Glomerular endothelial cell (primary cell): Measurements from ENCODE around the gene KLK7. TPM values are rescaled to one million over a fixed set of nuclear protein-coding genes. Genes with fewer than 3 reads are reported as not detected.
"Not testable (repeated sequence)": the region's sequence is repeated elsewhere in the genome, so short reads cannot be mapped to it uniquely, and the experiment has no call there.

ENCODE experiments used
- DNase-seq: peaks from one replicate; pipeline ENCODE4 v3.0.0-alpha.2; 2011; ENCODE audit warnings: low read depth, low spot score; ENCODE audit errors: extremely low read depth
- total RNA-seq: library from RNA; depleted of rRNA; stranded (reverse); fragments of >200 nt; gene quantifications from 2 replicates; pipeline ENCODE4 v1.2.3, GENCODE V29; 2015

Gene KLK7
- total RNA-seq, 1 donor from 2014 or later = not detected

GRCh38 chr19:50978772-50979390 lies 4.8 kb downstream of the KLK7 start:
- DNase-seq = no peak

GRCh38 chr19:50977626-50978025 lies 6.1 kb downstream of the KLK7 start:
- DNase-seq = no peak

- no peak for DNase-seq
Measured at GRCh38 chr19:50975766-50976165, 8.0 kb downstream of the KLK7 start.

- no peak for DNase-seq
Measured at GRCh38 chr19:50974702-50975556, 8.8 kb downstream of the KLK7 start.

- DNase-seq = no peak
Measured at GRCh38 chr19:50972795-50973376, 10.8 kb downstream of the KLK7 start.

GRCh38 chr19:50969810-50970209 lies 13.9 kb downstream of the KLK7 start:
- not testable (repeated sequence) for DNase-seq

GRCh38 chr19:50969413-50969760 lies 14.3 kb downstream of the KLK7 start, which contains the start of gene KLK6:
Gene KLK6, minus strand, starts transcription at chr19:50969591. Its CDS starts 1,487 bp downstream, at chr19:50968104.
- no peak for DNase-seq

GRCh38 chr19:50968716-50969412 lies 14.9 kb downstream of the KLK7 start:
- DNase-seq = no peak

- DNase-seq = no peak
Measured at GRCh38 chr19:50967929-50968715, 15.6 kb downstream of the KLK7 start.

- DNase-seq = no peak
Measured at GRCh38 chr19:50964266-50964665, 19.5 kb downstream of the KLK7 start.

GRCh38 chr19:50963381-50963780 lies 20.3 kb downstream of the KLK7 start:
- DNase-seq = no peak

- no peak for DNase-seq
Measured at GRCh38 chr19:50962245-50962644, 21.5 kb downstream of the KLK7 start.

GRCh38 chr19:50959731-50960500 lies 23.8 kb downstream of the KLK7 start:
- DNase-seq = no peak

GRCh38 chr19:50957587-50957986 lies 26.1 kb downstream of the KLK7 start:
- DNase-seq = no peak

- DNase-seq = no peak
Measured at GRCh38 chr19:50952910-50953309, 30.8 kb downstream of the KLK7 start, which contains the start of gene KLK5. Gene KLK5, minus strand, starts transcription at chr19:50953038. Its CDS starts 381 bp downstream, at chr19:50952657.

GRCh38 chr19:50949861-50950260 lies 33.9 kb downstream of the KLK7 start:
- no peak for DNase-seq

GRCh38 chr19:50947123-50947522 lies 36.6 kb downstream of the KLK7 start:
- no peak for DNase-seq

- no peak for DNase-seq
Measured at GRCh38 chr19:50944795-50945194, 38.9 kb downstream of the KLK7 start.

- no peak for DNase-seq
Measured at GRCh38 chr19:50943074-50943828, 40.5 kb downstream of the KLK7 start.
